Measurements from ENCODE around the gene HK1.
"Not testable (repeated sequence)": the region's sequence is repeated elsewhere in the genome, so short reads cannot be mapped to it uniquely, and the experiment has no call there.

DNA sequence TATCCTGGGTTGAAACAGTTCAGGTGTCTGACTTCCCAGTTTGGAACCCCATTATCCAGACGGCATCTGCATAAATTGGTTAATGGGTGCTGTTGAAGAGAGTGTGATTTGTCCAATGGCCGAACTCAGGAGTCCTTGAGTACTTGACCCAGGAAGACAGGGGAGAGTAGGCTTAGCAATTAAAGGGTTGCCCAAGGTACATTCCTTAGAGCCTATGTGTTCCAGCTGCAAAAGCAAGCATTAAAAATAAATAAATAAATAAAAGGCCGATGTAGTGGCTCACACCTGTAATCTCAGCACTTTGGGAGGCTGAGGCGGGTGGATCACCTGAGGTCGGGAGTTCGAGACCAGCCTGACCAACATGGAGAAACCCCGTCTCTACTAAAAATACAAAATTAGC, 44.0 kb downstream of the HK1 start:
- TF ChIP-seq, protein P1, sequence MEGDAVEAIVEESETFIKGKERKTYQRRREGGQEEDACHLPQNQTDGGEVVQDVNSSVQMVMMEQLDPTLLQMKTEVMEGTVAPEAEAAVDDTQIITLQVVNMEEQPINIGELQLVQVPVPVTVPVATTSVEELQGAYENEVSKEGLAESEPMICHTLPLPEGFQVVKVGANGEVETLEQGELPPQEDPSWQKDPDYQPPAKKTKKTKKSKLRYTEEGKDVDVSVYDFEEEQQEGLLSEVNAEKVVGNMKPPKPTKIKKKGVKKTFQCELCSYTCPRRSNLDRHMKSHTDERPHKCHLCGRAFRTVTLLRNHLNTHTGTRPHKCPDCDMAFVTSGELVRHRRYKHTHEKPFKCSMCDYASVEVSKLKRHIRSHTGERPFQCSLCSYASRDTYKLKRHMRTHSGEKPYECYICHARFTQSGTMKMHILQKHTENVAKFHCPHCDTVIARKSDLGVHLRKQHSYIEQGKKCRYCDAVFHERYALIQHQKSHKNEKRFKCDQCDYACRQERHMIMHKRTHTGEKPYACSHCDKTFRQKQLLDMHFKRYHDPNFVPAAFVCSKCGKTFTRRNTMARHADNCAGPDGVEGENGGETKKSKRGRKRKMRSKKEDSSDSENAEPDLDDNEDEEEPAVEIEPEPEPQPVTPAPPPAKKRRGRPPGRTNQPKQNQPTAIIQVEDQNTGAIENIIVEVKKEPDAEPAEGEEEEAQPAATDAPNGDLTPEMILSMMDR (IDR thresholded peaks at IDR 0.05) = not testable (repeated sequence)
- not testable (repeated sequence) for TF ChIP-seq POLR2A (IDR thresholded peaks at IDR 0.05)

Data from uterus (tissue), 2 donors.